Ammon's horn (tissue), 1 donor: ENCODE measurements around the gene ANTXRL.
"Not testable (repeated sequence)": the region's sequence is repeated elsewhere in the genome, so short reads cannot be mapped to it uniquely, and the experiment has no call there.

ENCODE experiments used
- DNase-seq: peaks from one replicate; pipeline ENCODE4 v3.0.0-alpha.2; 2016; ENCODE audit warnings: low spot score

Gene ANTXRL

GRCh38 chr10:46308666-46309450 is 22.1 kb downstream of the ANTXRL start:
- no peak for DNase-seq

GRCh38 chr10:46309511-46310142 is 22.8 kb downstream of the ANTXRL start:
- DNase-seq = no peak

GRCh38 chr10:46310143-46310514 is 23.3 kb downstream of the ANTXRL start:
- DNase-seq = no peak

- no peak for DNase-seq
Measured at GRCh38 chr10:46310851-46311250, 24.1 kb downstream of the ANTXRL start.

GRCh38 chr10:46311501-46311951 is 24.7 kb downstream of the ANTXRL start:
- no peak for DNase-seq

GRCh38 chr10:46311961-46312431 is 25.2 kb downstream of the ANTXRL start:
- not testable (repeated sequence) for DNase-seq

- no peak for DNase-seq
Measured at GRCh38 chr10:46312953-46313352, 26.2 kb downstream of the ANTXRL start.

GRCh38 chr10:46314071-46314470 is 27.3 kb downstream of the ANTXRL start:
- DNase-seq = no peak

- not testable (repeated sequence) for DNase-seq
Measured at GRCh38 chr10:46315071-46315860, 28.5 kb downstream of the ANTXRL start.

GRCh38 chr10:46317370-46317769 is 30.6 kb downstream of the ANTXRL start:
- no peak for DNase-seq

- no peak for DNase-seq
Measured at GRCh38 chr10:46317889-46318288, 31.1 kb downstream of the ANTXRL start.

- DNase-seq = no peak
Measured at GRCh38 chr10:46318799-46319198, 32.0 kb downstream of the ANTXRL start.

- no peak for DNase-seq
Measured at GRCh38 chr10:46319389-46319788, 32.6 kb downstream of the ANTXRL start.

- DNase-seq = no peak
Measured at GRCh38 chr10:46321770-46322169, 35.0 kb downstream of the ANTXRL start.

GRCh38 chr10:46323176-46323575 is 36.4 kb downstream of the ANTXRL start:
- no peak for DNase-seq

GRCh38 chr10:46325021-46325420 is 38.2 kb downstream of the ANTXRL start:
- DNase-seq = no peak

- no peak for DNase-seq
Measured at GRCh38 chr10:46326066-46326465, 39.3 kb downstream of the ANTXRL start.

GRCh38 chr10:46326971-46327370 is 40.2 kb downstream of the ANTXRL start:
- no peak for DNase-seq

GRCh38 chr10:46327685-46328084 is 40.9 kb downstream of the ANTXRL start:
- DNase-seq = no peak

GRCh38 chr10:46328853-46329689 is 42.3 kb downstream of the ANTXRL start:
- DNase-seq = peak; percentile 92

- no peak for DNase-seq
Measured at GRCh38 chr10:46329690-46330016, 42.9 kb downstream of the ANTXRL start.

GRCh38 chr10:46330894-46331293 is 44.1 kb downstream of the ANTXRL start:
- DNase-seq = no peak
